A673 (cell line): Measurements from ENCODE around the gene IL1RAPL2. TPM values are rescaled to one million over a fixed set of nuclear protein-coding genes. Genes with fewer than 3 reads are reported as not detected.

Experiments
- BruUV-seq: library from RNA; stranded (reverse); fragments of 400-500 nt; replicated peaks from 2 replicates; lab custom pipeline; 2021; lab: Mats Ljungman, UMichigan
- CTCF ChIA-PET: fragments of 300-600 bp; sonication (Branson Sonifier 250); formaldehyde crosslinking; loops from one replicate; lab custom pipeline; 2022; ENCODE audit warnings: antibody characterized with exemption; lab: Charles Lee
- POLR2A ChIA-PET: fragments of 300-600 bp; sonication (Branson Sonifier 250); formaldehyde crosslinking; loops from one replicate; lab custom pipeline; 2022; ENCODE audit warnings: antibody characterized with exemption; ENCODE audit not compliant: low non-redundant PET; lab: Charles Lee
- DNase-seq: peaks from one replicate; pipeline ENCODE4 v3.0.0-alpha.2; 2015; ENCODE audit warnings: low spot score
- H3K27ac ChIP-seq: fragments of 200-600 bp; sonication (generic); 2 replicates; pipeline ENCODE4 v1.5.1; 2016; ENCODE audit warnings: mixed run types, low read depth, mild to moderate bottlenecking, mixed read lengths, antibody characterized with exemption, low read length; ENCODE audit not compliant: poor library complexity, severe bottlenecking
- H3K27me3 ChIP-seq: fragments of 200-600 bp; sonication (generic); replicated peaks from 2 replicates; pipeline ENCODE4 v1.6.1; 2017; ENCODE audit warnings: mixed run types, low read depth, mild to moderate bottlenecking, mixed read lengths, antibody characterized with exemption, low read length; ENCODE audit not compliant: insufficient read depth, poor library complexity
- H3K36me3 ChIP-seq: fragments of 200-600 bp; sonication (generic); 2 replicates; pipeline ENCODE4 v1.6.1; 2016; ENCODE audit warnings: mixed run types, mild to moderate bottlenecking, mixed read lengths, antibody characterized with exemption, low read length; ENCODE audit not compliant: insufficient read depth, poor library complexity, severe bottlenecking
- H3K4me1 ChIP-seq: fragments of 200-600 bp; sonication (generic); 2 replicates; pipeline ENCODE4 v1.6.1; 2017; ENCODE audit warnings: mixed run types, mild to moderate bottlenecking, mixed read lengths, antibody characterized with exemption, low read length; ENCODE audit not compliant: insufficient read depth, poor library complexity, severe bottlenecking
- H3K4me3 ChIP-seq: fragments of 200-600 bp; sonication (generic); 2 replicates; pipeline ENCODE4 v1.5.1; 2016; ENCODE audit warnings: low read depth, mixed run types, mild to moderate bottlenecking, mixed read lengths, low read length; ENCODE audit not compliant: poor library complexity, severe bottlenecking
- H3K9me3 ChIP-seq: fragments of 200-600 bp; sonication (generic); 2 replicates; pipeline ENCODE4 v1.6.1; 2016; ENCODE audit warnings: mixed run types, low read depth, mild to moderate bottlenecking, mixed read lengths, antibody characterized with exemption, low read length; ENCODE audit not compliant: poor library complexity, severe bottlenecking
- EZH2 ChIP-seq: fragments of 200-600 bp; sonication (generic); IDR thresholded peaks from 2 replicates; pipeline ENCODE4 v1.6.1; 2017; ENCODE audit warnings: borderline replicate concordance, low read depth, mild to moderate bottlenecking, mixed read lengths, antibody characterized with exemption, low read length; ENCODE audit not compliant: poor library complexity, severe bottlenecking
- intact Hi-C: fragments of 100-400 bp; cut with micrococcal nuclease; formaldehyde crosslinking; loops from one replicate; pipeline ENCODE4 v1.10.0; 2022; ENCODE audit not compliant: unreplicated experiment
- total RNA-seq: library from RNA; stranded (reverse); gene quantifications from 2 replicates; pipeline ENCODE4 v1.2.3, GENCODE V29; 2021
- TF ChIP-seq, protein P1 (sequence below): fragments of 300-800, 200-600 bp; sonication (generic); conservative IDR thresholded peaks from 2 replicates; pipeline ENCODE4 v1.5.1; 2017; ENCODE audit warnings: low read depth, mild to moderate bottlenecking, antibody characterized with exemption, low read length, moderate library complexity, mixed read lengths

The IL1RAPL2 gene
- total RNA-seq, 1 experiment from 2014 or later: not detected

DNA sequence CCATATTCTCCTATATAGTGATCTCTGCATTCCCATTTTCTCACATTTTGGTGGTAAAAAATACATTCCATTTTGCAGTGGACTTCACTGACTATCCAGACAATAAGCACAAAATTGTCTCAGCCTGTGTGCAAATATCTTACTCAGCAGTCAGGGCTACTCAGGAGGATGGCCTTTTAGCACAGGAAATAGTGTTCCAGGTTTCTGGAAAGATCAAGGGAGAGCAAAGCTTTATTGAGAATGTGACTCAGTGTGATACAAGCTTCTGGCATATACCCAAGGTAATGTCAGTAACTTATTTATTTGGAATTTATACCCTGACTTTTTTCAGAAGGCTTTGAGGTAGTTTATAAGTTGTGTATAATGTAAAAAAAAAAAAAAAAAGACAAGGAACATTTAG, 421.1 kb downstream of the IL1RAPL2 start:
- Histone ChIP-seq H3K27ac (no peak overlapping the region), H3K4me1 (no peaks in the 10 kb centered on the region), H3K27me3 (peaks cover 6% of the 10 kb centered on the region), H3K4me3 (no peak overlapping the region), H3K9me3 (no peaks in the 10 kb centered on the region), H3K36me3 (no peaks in the 10 kb centered on the region)
- no TSS peak for BruUV-seq
- POLR2A ChIA-PET: no interaction called here
- CTCF ChIA-PET: no interaction called here
- intact Hi-C loops: no loop called here
- TF ChIP-seq EZH2: no peak
- TF ChIP-seq, protein P1, sequence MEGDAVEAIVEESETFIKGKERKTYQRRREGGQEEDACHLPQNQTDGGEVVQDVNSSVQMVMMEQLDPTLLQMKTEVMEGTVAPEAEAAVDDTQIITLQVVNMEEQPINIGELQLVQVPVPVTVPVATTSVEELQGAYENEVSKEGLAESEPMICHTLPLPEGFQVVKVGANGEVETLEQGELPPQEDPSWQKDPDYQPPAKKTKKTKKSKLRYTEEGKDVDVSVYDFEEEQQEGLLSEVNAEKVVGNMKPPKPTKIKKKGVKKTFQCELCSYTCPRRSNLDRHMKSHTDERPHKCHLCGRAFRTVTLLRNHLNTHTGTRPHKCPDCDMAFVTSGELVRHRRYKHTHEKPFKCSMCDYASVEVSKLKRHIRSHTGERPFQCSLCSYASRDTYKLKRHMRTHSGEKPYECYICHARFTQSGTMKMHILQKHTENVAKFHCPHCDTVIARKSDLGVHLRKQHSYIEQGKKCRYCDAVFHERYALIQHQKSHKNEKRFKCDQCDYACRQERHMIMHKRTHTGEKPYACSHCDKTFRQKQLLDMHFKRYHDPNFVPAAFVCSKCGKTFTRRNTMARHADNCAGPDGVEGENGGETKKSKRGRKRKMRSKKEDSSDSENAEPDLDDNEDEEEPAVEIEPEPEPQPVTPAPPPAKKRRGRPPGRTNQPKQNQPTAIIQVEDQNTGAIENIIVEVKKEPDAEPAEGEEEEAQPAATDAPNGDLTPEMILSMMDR: no peak
- no peak for DNase-seq

GRCh38 chrX:104988038-104988437, 422.0 kb downstream of the IL1RAPL2 start:
- no peaks in the 10 kb centered on the region for H3K36me3 ChIP-seq
- no peaks in the 10 kb centered on the region for H3K9me3 ChIP-seq
- H3K4me3 ChIP-seq: no peak overlapping the region
- no peaks in the 10 kb centered on the region for H3K4me1 ChIP-seq
- TF ChIP-seq EZH2: no peak
- TF ChIP-seq, protein P1: no peak
- no peak for DNase-seq
- H3K27me3 ChIP-seq: peaks cover 6% of the 10 kb centered on the region
- no peak overlapping the region for H3K27ac ChIP-seq
- ChIA-PET POLR2A (no interaction called here), CTCF (no interaction called here)
- intact Hi-C loops: no loop called here
- BruUV-seq: no TSS peak

GRCh38 chrX:104995546-104995945, 429.5 kb downstream of the IL1RAPL2 start:
- no peak for TF ChIP-seq EZH2
- TF ChIP-seq, protein P1: no peak
- no peak overlapping the region for H3K4me3 ChIP-seq
- BruUV-seq: no TSS peak
- H3K4me1 ChIP-seq: no peaks in the 10 kb centered on the region
- no peak overlapping the region for H3K27ac ChIP-seq
- H3K36me3 ChIP-seq: no peaks in the 10 kb centered on the region
- intact Hi-C loops: no loop called here
- no peaks in the 10 kb centered on the region for H3K9me3 ChIP-seq
- no peak for DNase-seq
- CTCF ChIA-PET: no interaction called here
- H3K27me3 ChIP-seq: peaks cover 6% of the 10 kb centered on the region
- POLR2A ChIA-PET: no interaction called here
